Cardiac septum (tissue), 1 donor: ENCODE results near the gene STOML3. TPM values are rescaled to one million over a fixed set of nuclear protein-coding genes. Genes with fewer than 3 reads are reported as not detected.
"Not testable (repeated sequence)": the region's sequence is repeated elsewhere in the genome, so short reads cannot be mapped to it uniquely, and the experiment has no call there.

Experiments
- DNase-seq: peaks from one replicate; pipeline ENCODE4 v3.0.0-alpha.2; 2020; ENCODE audit warnings: low spot score
- intact Hi-C: fragments of 100-400 bp; cut with DNase I; formaldehyde crosslinking; loops from one replicate; pipeline ENCODE4 v1.14.0; 2022
- total RNA-seq: library from RNA; stranded (reverse); fragmentation: NEBNext Ultra II Directional; extraction: Animal tissue kit (Norgen Biotek cat#: 25700); gene quantifications from one replicate; pipeline ENCODE4 v1.2.1, GENCODE V29; 2021
- donor health status: DM: no; HTN: no; CAD: no.

STOML3 gene
- total RNA-seq, 1 donor from 2014 or later = not detected

GRCh38 chr13:39006371-39007111 is 15.9 kb upstream of the STOML3 start:
- DNase-seq, intact Hi-C loops: not testable (repeated sequence)

- DNase-seq = no peak
- intact Hi-C loops = no loop called here
Measured at GRCh38 chr13:38998739-38999138, 8.1 kb upstream of the STOML3 start.

DNA sequence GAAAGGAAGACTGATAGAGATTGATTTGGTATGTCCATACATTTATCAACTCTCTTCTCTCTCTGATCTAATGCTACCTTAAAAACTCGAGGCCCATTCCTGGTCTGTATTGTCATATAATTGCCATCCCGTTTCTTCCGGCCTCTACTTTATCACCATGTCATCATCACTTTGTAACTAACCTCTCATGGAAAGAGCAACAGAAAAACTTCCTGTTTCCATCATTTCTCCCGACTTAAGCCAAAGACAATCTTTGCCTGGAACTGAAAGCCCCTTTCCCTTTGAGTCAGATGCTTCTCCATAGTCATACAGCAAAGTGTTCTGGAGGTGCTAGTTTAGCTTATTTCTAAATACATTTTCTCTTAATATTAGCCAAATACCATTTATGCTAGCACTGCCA is 2.8 kb upstream of the STOML3 start:
- DNase-seq = no peak
- intact Hi-C loops = no loop called here

- no peak for DNase-seq
- intact Hi-C loops = no loop called here
Measured at GRCh38 chr13:38981096-38981495, 9.5 kb downstream of the STOML3 start.

DNA sequence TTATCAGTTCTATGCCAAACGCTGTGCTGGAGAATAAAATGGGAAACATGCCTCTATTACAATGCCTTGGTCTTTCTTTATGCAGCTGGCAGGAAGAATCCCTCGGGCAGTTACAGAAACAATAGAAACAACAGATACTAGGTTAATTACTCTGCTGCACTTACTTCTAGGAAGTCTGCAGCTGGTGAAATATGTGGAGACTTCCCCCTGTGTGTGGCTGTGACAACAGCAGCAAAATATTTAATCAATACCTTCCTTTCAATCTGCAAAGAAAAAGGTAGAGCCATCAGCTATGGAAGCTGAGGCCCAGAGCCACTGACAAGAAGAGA is 9.9 kb downstream of the STOML3 start:
- intact Hi-C loops = no loop called here
- DNase-seq = no peak

- DNase-seq = no peak
- intact Hi-C loops = no loop called here
Measured at GRCh38 chr13:38979891-38980749, 10.5 kb downstream of the STOML3 start.

DNA sequence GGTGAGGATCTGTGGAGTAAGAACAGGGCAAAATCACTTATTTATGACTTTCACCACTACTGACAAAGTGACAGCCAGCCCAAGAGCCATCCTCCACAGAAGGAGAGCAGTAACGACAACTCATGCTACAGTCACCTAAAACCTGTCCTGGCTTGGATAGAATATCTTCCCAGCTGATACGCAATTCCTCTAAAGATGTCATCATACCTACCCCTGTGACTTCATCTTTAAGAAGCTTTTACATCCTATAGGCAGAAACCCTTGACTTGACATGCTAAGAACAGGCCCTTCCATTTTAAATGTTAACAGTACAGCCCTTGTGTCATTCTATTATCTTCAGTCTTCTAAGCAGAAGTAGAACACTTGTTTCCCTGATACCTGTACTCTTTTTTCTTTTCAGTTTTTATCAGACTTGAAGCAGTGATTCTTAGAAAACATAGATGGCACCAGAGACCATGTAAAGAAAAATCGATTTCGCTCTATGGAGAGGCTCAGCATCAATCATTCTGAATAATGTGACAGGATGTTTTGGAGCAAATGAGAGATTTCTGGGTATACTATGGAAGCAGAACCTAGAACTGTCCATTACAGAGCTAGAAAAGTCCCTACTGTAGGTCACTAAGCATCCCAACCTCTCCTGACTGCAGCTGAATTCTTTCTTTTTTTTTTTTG is 20.1 kb downstream of the STOML3 start:
- intact Hi-C loops = no loop called here
- DNase-seq = no peak

GRCh38 chr13:38969187-38969586 is 21.4 kb downstream of the STOML3 start:
- no peak for DNase-seq
- intact Hi-C loops = no loop called here

- intact Hi-C loops = no loop called here
- no peak for DNase-seq
Measured at GRCh38 chr13:38967446-38967845, 23.2 kb downstream of the STOML3 start.

- intact Hi-C loops = no loop called here
Measured at GRCh38 chr13:38965281-38965680, 25.4 kb downstream of the STOML3 start.

GRCh38 chr13:38960175-38960574 is 30.5 kb downstream of the STOML3 start:
- intact Hi-C loops = no loop called here

More at GRCh38 chr13:38965281-38965680, 25.4 kb downstream of the STOML3 start:
- no peak for DNase-seq

GRCh38 chr13:38957794-38958592 is 32.6 kb downstream of the STOML3 start:
- intact Hi-C loops = no loop called here

More at GRCh38 chr13:38960175-38960574, 30.5 kb downstream of the STOML3 start:
- no peak for DNase-seq

DNA sequence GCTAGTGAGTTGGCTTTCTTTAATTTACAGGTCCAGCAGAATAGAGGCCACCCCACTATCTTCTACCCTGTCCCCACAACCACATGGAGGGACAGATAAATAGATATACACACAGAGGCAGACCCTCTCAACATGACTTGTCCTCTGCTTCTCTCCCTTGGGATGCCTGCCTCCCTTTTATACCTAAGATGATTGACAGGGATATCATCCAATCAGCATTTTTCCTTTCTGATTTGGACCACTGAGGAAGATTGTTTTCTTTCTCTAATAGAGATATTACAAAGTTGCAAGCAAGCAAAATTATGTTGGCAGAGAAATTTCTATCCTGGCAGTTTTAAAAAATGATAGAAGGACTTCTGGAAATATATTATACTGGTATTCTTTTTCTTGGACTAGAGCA is 35.8 kb downstream of the STOML3 start:
- DNase-seq = no peak
- intact Hi-C loops = no loop called here

More at GRCh38 chr13:38957794-38958592, 32.6 kb downstream of the STOML3 start:
- no peak for DNase-seq

- no peak for DNase-seq
- intact Hi-C loops = no loop called here
Measured at GRCh38 chr13:38954291-38954690, 36.3 kb downstream of the STOML3 start.

DNA sequence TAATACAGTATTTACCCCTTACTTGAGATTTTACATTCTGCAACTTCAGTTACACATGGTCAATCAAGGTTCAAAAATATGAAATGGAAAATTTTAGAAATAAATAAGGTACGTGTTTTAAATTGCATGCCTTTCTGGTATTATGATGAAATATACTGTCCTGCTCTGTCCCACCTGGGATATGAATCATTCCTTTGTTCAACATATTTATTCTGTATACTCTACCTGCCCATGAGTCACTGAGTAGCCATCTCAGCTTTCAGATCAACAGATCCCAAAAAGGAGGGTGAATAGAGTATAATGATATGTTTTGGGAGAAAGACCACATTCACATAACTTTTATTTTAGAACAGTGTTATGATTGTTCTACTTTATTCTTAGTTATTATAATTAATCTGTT is 37.8 kb downstream of the STOML3 start:
- no peak for DNase-seq
- intact Hi-C loops = no loop called here

GRCh38 chr13:38951525-38952313 is 38.9 kb downstream of the STOML3 start:
- DNase-seq = no peak
- intact Hi-C loops = no loop called here

- no peak for DNase-seq
- intact Hi-C loops = no loop called here
Measured at GRCh38 chr13:38950987-38951386, 39.6 kb downstream of the STOML3 start.

GRCh38 chr13:38947054-38947453 is 43.6 kb downstream of the STOML3 start:
- intact Hi-C loops = no loop called here
- DNase-seq = no peak

- DNase-seq = no peak
- intact Hi-C loops = no loop called here
Measured at GRCh38 chr13:38944219-38944618, 46.4 kb downstream of the STOML3 start.
